ENCODE measurements around the gene IGFBP5.

- TF ChIP-seq POLR2A (IDR thresholded peaks at IDR 0.05; ENCODE audit: borderline replicate concordance, extremely low read depth, insufficient read depth, insufficient read length) (no peak), CTCF (IDR thresholded peaks at IDR 0.05 in 2 of 3, conservative IDR thresholded peaks at IDR 0.05 in 1 of 3; ENCODE audit: borderline replicate concordance in 1 of 3, insufficient read depth in 1 of 3, low read depth in 2 of 3, low read length in 2 of 3) (no peak), EZH2phosphoT487 (IDR thresholded peaks at IDR 0.05; ENCODE audit: borderline replicate concordance) (no peak), EZH2 (IDR thresholded peaks at IDR 0.05) (no peak)
Measured at GRCh38 chr2:216658757-216659156, 36.6 kb downstream of the IGFBP5 start.
